Measurements from ENCODE around the gene COLQ.

The COLQ gene

DNA sequence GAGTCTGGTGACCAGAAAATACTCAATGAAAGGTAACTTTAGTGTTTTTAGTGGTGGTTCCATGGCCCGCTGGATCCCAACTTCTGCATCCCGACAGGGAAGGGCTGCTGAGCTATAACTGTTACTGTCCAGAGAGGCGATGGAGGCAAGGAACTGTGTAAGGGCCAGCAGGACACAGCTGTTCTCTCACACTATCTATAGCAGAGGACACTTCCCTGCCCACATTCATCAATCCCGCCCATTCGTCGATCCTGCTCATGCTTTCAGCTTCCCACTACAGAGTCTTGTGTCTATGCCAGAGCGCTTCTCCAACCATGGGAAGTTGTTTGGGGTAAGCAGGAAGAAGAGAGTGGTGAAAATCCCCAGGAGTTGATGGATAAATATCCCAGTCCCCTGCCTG is 8.4 kb downstream of the COLQ start:
- H3K4me3 ChIP-seq (ENCODE audit: low read depth, low read length) = no peak overlapping the region
- in situ Hi-C loops (cut with HindIII; ENCODE audit: low sequenced_read_pairs) = no loop called here
- DNase-seq (ENCODE audit: low read depth, low spot score) = no peak
- TF ChIP-seq, protein P1, sequence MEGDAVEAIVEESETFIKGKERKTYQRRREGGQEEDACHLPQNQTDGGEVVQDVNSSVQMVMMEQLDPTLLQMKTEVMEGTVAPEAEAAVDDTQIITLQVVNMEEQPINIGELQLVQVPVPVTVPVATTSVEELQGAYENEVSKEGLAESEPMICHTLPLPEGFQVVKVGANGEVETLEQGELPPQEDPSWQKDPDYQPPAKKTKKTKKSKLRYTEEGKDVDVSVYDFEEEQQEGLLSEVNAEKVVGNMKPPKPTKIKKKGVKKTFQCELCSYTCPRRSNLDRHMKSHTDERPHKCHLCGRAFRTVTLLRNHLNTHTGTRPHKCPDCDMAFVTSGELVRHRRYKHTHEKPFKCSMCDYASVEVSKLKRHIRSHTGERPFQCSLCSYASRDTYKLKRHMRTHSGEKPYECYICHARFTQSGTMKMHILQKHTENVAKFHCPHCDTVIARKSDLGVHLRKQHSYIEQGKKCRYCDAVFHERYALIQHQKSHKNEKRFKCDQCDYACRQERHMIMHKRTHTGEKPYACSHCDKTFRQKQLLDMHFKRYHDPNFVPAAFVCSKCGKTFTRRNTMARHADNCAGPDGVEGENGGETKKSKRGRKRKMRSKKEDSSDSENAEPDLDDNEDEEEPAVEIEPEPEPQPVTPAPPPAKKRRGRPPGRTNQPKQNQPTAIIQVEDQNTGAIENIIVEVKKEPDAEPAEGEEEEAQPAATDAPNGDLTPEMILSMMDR (IDR thresholded peaks at IDR 0.05; ENCODE audit: low read depth, low read length) = no peak

DNA sequence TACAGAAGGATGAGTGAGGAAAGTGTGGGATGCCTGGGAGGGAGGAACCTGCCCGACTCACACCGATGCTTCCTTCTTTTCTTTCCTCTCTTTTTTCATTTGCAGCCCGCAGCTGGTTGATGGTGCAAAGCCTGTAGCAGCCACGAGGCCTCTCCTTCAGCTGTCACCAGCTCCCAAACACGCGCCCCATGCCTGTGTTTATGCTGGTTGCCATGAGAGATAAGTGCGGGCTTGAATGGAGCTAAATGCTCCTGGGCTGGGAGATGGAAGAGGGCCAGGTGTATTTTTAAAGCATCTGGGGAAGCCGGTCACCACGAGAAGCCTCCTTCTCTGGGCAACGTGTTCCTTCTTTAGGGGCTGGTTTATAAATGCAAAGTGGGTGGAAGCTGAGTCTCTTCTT is 9.3 kb downstream of the COLQ start:
- in situ Hi-C loops (cut with HindIII; ENCODE audit: low sequenced_read_pairs) = no loop called here
- TF ChIP-seq, protein P1 (IDR thresholded peaks at IDR 0.05; ENCODE audit: low read depth, low read length) = no peak
- DNase-seq (ENCODE audit: low read depth, low spot score) = peak; percentile 22
- no peak overlapping the region for H3K4me3 ChIP-seq (ENCODE audit: low read depth, low read length)

DNA sequence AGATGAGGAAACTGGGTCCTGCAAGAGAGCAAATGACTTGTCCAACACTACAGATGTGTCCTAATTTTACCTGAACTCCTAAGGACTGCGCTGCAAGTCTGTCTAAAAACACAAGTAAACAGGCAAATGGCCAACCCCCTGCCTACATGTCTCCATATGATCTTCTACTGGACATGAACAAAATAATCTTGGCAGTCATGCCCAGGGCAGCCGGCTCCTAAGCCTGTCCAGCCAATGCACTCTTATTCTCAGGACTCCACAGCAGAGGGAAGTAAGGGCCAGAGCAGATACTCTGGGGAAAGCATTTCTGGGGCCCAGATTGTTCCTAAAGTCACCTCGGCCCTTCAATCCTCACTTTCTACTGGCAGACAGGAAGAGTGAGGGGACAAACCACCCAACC is 10.3 kb downstream of the COLQ start:
- H3K4me3 ChIP-seq (ENCODE audit: low read depth, low read length) = no peak overlapping the region
- DNase-seq (ENCODE audit: low read depth, low spot score) = no peak
- in situ Hi-C loops (cut with HindIII; ENCODE audit: low sequenced_read_pairs) = no loop called here
- TF ChIP-seq, protein P1 (IDR thresholded peaks at IDR 0.05; ENCODE audit: low read depth, low read length) = no peak

DNA sequence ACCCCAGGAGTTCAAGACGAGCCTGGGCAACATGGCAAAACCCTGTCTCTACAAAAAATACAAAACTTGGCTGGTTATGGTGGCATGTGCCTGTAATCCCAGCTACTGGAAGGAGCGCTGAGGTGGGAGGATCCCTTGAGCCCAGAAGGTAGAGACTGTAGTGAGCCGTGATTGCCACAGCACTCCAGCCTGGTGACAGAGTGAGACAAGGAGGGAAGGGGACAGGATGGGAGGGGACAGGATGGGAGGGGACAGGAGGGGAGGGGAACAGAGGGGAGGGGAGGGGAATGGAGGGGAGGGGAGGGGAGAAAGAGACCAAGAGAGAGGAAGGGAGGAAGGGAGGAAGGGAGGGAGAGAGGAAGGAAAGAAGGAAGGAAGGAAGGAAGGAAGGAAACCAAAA is 11.0 kb downstream of the COLQ start:
- no peak for DNase-seq (ENCODE audit: low read depth, low spot score)
- TF ChIP-seq, protein P1 (IDR thresholded peaks at IDR 0.05; ENCODE audit: low read depth, low read length) = no peak
- in situ Hi-C loops (cut with HindIII; ENCODE audit: low sequenced_read_pairs) = no loop called here
- H3K4me3 ChIP-seq (ENCODE audit: low read depth, low read length) = no peak overlapping the region

DNA sequence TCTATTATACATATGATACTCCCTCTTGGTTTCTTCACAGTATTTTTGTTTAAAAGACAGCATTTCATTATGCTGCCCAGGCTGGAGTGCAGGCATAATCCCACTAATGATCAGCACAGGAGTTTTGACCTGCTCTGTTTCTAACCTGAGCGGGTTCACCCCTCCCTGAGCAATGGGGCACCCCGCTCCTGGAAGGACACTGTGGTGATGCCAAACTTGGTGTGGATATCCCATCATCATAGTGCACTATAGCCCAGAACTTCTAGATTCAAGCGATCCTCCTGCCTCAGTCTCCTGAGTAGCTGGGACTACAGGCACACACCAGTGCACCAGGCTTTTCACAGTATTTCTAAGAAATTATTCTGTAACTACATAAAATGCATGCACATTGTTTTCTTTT is 14.9 kb downstream of the COLQ start:
- no peak for DNase-seq (ENCODE audit: low read depth, low spot score)
- in situ Hi-C loops (cut with HindIII; ENCODE audit: low sequenced_read_pairs) = no loop called here
- TF ChIP-seq, protein P1 (IDR thresholded peaks at IDR 0.05; ENCODE audit: low read depth, low read length) = no peak
- no peak overlapping the region for H3K4me3 ChIP-seq (ENCODE audit: low read depth, low read length)

DNA sequence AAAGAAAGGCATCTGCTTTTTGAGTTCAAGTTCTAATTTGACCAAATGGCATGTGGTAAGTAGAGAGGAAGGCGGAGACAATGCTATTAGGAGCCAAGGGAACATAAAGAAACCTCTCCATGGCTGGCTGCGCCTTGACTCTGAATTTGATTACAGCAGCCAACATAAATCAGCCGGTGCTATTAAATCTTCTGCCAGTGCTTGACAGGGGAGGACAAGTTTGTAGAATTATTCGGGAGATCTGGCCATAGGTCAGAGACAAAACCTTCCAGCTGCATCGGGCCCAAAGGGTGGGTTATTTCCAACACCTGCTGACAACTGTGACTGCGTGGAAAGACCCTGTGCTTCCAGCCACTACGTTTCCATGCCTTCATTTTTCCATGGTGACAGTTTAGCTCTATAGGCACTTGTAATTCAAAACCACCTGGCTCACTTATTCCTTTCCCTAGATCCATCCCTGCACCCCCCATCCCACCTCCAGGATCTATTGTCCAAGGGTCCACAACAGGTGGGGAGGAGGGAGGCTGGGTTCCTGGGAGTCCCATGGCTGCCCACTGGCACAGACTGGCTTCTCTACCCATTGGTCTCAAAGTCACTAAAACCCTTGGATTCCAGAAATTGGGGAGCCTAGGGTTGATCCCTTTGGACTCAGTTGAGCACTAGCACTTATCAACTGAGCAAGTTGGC is 15.9 kb downstream of the COLQ start:
- in situ Hi-C loops (cut with HindIII; ENCODE audit: low sequenced_read_pairs) = no loop called here
- no peak for DNase-seq (ENCODE audit: low read depth, low spot score)
- no peak overlapping the region for H3K4me3 ChIP-seq (ENCODE audit: low read depth, low read length)
- TF ChIP-seq, protein P1 (IDR thresholded peaks at IDR 0.05; ENCODE audit: low read depth, low read length) = no peak
